Measurements from ENCODE around the gene FAM78A.
"Not testable (repeated sequence)": the region's sequence is repeated elsewhere in the genome, so short reads cannot be mapped to it uniquely, and the experiment has no call there.

DNA sequence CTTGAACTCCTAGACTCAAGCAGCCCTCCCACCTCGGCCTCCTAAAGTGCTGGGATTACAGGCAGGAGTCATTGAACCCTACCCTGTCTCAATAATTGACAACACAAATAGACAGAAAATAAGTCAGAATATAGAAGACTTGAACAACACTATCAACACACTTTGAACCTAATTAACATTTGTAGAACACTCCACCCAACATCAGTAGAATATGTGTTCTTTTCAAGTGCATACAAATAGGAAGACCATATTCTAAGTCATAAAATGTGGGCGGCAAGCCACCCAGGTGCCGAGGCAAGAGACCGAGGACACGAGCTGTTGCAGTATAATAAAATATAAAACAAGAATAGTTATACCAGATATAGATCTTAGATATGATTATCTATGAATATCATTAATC lies 32.0 kb downstream of the FAM78A start:
- TF ChIP-seq, protein P1, sequence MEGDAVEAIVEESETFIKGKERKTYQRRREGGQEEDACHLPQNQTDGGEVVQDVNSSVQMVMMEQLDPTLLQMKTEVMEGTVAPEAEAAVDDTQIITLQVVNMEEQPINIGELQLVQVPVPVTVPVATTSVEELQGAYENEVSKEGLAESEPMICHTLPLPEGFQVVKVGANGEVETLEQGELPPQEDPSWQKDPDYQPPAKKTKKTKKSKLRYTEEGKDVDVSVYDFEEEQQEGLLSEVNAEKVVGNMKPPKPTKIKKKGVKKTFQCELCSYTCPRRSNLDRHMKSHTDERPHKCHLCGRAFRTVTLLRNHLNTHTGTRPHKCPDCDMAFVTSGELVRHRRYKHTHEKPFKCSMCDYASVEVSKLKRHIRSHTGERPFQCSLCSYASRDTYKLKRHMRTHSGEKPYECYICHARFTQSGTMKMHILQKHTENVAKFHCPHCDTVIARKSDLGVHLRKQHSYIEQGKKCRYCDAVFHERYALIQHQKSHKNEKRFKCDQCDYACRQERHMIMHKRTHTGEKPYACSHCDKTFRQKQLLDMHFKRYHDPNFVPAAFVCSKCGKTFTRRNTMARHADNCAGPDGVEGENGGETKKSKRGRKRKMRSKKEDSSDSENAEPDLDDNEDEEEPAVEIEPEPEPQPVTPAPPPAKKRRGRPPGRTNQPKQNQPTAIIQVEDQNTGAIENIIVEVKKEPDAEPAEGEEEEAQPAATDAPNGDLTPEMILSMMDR (conservative IDR thresholded peaks at IDR 0.05; ENCODE audit: low read depth, low read length) = not testable (repeated sequence)
- TF ChIP-seq EZH2 (IDR thresholded peaks at IDR 0.05; ENCODE audit: borderline replicate concordance, low read depth, low read length, poor library complexity, severe bottlenecking) = not testable (repeated sequence)

Measured in A673 (cell line).